VCaP (cell line): ENCODE results near the gene SLC40A1.

Experiments used
- H3K27ac ChIP-seq: fragments of 450-650 bp; 2 replicates; pipeline ENCODE4 v1.5.1; 2017
- TF ChIP-seq, protein P1 (sequence below): fragments of 450-650 bp; conservative IDR thresholded peaks from 2 replicates; pipeline ENCODE4 v1.5.1; 2017; ENCODE audit warnings: mild to moderate bottlenecking, moderate library complexity

SLC40A1 gene

DNA sequence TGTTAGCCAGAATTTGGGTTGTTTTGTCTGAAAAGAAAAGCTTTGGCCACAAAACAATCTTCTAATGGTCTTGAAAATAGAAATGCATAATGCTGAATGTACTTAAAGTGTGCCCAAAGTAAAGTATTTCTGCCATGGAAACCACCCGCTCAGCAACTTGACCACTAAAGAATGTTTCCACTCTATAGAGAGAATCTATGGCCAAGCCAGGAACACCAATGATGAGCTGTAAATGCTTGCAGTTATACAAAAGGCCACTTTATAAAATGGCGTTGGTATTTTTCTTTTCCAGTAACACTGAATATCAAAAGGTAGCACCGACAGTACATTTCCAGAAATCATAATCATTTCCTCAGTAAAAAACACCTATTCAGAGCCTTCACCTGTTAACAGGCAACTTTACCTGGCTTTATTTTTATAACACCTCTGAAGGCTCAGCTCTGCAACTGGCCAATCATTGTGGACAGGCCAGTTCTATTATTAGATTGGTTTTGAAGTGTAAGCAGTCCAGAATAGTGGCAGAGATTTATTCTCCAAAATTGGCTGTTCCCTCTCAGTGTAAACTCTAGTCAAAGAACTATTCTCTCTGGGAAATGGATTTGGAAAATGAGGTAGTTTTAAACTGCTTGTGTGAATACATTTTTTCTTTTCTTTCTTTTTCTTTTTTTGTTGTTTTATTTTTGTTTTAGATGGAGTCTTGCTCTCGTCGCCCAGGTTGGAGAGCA is 36.1 kb downstream of the SLC40A1 start:
- TF ChIP-seq, protein P1, sequence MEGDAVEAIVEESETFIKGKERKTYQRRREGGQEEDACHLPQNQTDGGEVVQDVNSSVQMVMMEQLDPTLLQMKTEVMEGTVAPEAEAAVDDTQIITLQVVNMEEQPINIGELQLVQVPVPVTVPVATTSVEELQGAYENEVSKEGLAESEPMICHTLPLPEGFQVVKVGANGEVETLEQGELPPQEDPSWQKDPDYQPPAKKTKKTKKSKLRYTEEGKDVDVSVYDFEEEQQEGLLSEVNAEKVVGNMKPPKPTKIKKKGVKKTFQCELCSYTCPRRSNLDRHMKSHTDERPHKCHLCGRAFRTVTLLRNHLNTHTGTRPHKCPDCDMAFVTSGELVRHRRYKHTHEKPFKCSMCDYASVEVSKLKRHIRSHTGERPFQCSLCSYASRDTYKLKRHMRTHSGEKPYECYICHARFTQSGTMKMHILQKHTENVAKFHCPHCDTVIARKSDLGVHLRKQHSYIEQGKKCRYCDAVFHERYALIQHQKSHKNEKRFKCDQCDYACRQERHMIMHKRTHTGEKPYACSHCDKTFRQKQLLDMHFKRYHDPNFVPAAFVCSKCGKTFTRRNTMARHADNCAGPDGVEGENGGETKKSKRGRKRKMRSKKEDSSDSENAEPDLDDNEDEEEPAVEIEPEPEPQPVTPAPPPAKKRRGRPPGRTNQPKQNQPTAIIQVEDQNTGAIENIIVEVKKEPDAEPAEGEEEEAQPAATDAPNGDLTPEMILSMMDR: no peak

DNA sequence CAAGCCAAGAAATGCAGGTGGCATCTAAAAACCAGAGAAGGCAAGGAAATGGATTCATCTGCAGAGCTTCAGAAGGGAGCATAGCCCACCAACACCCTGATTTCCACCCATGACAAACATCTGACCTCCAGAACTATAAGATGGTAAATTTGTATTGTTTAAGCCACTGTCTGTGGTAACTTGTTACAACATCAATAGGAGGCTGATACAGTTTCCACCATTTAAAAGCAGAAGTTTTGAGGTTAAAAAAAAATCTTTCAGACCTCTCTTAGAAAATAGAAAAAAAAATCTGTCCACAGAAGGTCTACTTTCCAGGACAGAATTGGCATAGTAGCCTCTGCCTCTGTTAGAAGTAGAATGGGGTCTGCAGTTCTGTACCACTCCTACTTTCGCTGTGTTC is 37.2 kb downstream of the SLC40A1 start:
- TF ChIP-seq, protein P1: no peak
- H3K27ac ChIP-seq: no peak overlapping the region

More for the DNA sequence above, 36.1 kb downstream of the SLC40A1 start:
- H3K27ac ChIP-seq: no peak overlapping the region

DNA sequence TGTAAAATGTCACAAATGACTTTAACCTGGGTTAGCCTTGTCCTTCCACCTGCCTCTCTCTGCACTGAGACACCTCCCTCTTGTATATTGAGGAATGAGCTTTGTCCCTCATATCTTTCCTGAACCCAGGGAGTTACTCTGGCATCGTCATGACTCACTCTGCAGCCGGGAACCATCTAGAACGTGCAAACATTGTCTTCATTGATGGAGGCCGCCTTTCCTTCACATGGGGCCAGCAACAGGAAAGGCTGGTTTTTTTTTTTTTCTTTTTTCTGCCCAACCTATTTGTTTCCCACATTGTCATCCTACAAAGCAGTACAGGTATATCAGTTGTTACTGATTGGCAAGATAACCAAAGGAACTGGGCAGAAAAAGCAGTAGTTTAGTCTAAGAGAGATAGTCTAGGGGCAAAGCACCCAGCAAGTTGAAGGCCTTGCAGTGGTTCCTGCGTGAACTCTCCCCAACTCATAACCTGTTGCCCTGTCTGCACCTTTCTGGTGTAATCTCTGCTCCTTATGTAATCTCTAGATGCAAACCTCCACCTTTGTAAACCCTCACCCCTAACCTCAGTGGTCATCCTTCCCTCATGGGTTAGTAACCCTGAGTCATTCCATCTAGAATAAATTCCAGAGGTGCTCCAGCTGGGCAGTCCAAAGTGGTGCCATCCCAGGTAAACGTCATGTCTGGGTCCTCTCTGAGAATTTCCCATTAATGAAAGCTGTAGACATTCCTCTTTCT is 38.3 kb downstream of the SLC40A1 start:
- TF ChIP-seq, protein P1: no peak
- peak overlapping the region; percentile 43 for H3K27ac ChIP-seq

DNA sequence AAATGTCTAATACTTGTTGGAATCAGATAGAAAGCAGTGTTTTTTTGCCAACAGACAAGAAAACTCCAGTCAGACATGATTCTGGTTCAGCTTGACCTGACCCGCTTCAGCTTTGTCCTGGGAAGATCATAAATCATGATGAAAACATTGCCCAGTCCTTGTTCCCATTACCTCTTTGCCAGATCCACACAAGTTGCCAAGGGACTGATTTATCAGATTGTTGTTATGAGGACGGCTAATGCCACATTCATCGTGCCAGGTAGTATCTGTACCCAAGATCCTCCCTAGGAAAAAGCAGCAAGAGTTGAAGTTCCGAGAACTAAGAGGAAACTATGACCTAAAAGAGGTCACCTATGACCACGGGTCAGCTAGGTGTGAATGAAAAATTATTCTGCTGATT is 39.0 kb downstream of the SLC40A1 start:
- TF ChIP-seq, protein P1: no peak
- H3K27ac ChIP-seq: peak overlapping the region; percentile 43

DNA sequence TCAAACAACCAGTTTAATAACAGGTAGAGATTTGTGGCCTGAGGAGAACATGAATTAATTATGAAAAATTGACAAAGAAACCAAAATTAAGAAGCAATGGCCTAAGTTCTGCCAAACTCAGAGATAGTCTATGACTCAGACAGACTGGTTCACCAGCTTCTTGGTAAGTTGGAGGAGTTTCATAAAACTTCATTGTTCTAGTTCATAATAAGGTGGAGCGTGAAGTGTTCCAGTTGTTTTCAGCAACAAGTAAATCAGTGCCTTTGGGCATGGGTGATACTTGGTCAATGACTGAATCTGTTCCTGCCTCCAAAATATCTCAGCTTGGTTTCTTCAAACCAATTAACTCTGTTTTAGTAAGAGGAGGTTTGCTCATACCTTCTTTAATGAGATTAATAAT is 40.0 kb downstream of the SLC40A1 start:
- TF ChIP-seq, protein P1: no peak
- no peak overlapping the region for H3K27ac ChIP-seq

DNA sequence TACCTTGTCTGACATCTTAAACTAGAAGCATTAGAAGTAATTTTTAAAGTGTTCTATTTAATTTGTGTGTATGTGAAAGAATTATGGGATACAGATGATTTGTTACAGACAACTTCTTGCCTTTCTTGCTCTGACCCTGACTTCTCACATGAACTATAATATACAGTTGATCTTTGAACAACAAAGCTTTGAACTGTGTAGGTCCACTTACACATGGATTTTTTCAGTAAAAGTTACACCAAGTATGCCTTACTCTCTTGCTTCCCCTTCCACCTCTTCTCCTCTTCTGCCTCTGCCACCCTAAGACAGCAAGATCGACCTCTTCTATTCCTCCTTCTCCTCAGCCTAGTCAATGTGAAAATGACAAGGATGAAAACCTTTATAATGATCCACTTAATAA is 42.2 kb downstream of the SLC40A1 start:
- TF ChIP-seq, protein P1: no peak
- H3K27ac ChIP-seq: no peak overlapping the region

DNA sequence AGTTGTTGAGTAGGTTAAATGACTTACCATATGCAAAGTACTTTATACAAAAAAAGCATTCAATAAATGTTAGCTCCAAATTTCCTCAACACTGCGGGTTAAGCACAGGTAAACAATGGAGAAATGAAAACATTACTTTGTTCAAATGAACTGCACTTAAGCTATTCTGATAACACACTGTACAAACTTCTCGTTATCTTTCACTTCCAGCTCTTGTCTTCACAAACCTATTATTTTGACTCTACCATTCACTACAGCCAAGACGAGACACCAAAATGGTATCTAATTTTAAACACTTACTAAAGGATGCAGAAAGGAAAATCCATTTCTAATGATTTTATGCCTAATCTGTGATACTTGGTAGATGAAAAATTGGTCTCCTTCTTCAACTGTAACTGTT is 43.8 kb downstream of the SLC40A1 start:
- TF ChIP-seq, protein P1: no peak
- H3K27ac ChIP-seq: no peak overlapping the region
